Loucy (cell line): ENCODE data around the gene GALNT18.

Experiments
- H2AFZ ChIP-seq: fragments of 200-600 bp; sonication (generic); 2 replicates; pipeline ENCODE4 v1.6.0; 2016; ENCODE audit warnings: antibody characterized with exemption, mild to moderate bottlenecking, low read length, moderate library complexity
- H3F3A ChIP-seq: fragments of 200-600 bp; 2 replicates; pipeline ENCODE4 v1.6.0; 2016; ENCODE audit warnings: antibody characterized with exemption, low read depth, mild to moderate bottlenecking
- H3K27me3 ChIP-seq: fragments of 200-600 bp; sonication (generic); 2 replicates; pipeline ENCODE4 v1.6.1; 2014; ENCODE audit warnings: low read length, mild to moderate bottlenecking; ENCODE audit not compliant: insufficient read depth, poor library complexity, severe bottlenecking
- H3K36me3 ChIP-seq: fragments of 200-600 bp; sonication (generic); 2 replicates; pipeline ENCODE4 v1.6.1; 2016; ENCODE audit warnings: low read length; ENCODE audit not compliant: insufficient read depth
- H3K4me1 ChIP-seq: fragments of 200-600 bp; sonication (generic); 2 replicates; pipeline ENCODE4 v1.5.1; 2014; ENCODE audit warnings: low read length, mild to moderate bottlenecking; ENCODE audit not compliant: insufficient read depth, poor library complexity, severe bottlenecking
- H3K4me2 ChIP-seq: fragments of 200-600 bp; sonication (generic); 2 replicates; pipeline ENCODE4 v1.6.0; 2014; ENCODE audit warnings: antibody characterized with exemption, low read length, low read depth, mild to moderate bottlenecking; ENCODE audit not compliant: poor library complexity, severe bottlenecking
- H3K4me3 ChIP-seq: fragments of 200-600 bp; sonication (generic); 2 replicates; pipeline ENCODE4 v1.5.1; 2014; ENCODE audit warnings: low read length, mild to moderate bottlenecking, mixed read lengths; ENCODE audit not compliant: poor library complexity, severe bottlenecking
- H3K79me2 ChIP-seq: fragments of 200-600 bp; sonication (generic); 2 replicates; pipeline ENCODE4 v1.6.1; 2014; ENCODE audit warnings: low read length; ENCODE audit not compliant: insufficient read depth
- H3K9ac ChIP-seq: fragments of 200-600 bp; sonication (generic); 2 replicates; pipeline ENCODE4 v1.6.0; 2014; ENCODE audit warnings: mild to moderate bottlenecking, low read depth, low read length, moderate library complexity; ENCODE audit not compliant: poor library complexity, severe bottlenecking
- H3K9me2 ChIP-seq: fragments of 200-600 bp; sonication (generic); replicated peaks from 2 replicates; pipeline ENCODE4 v1.6.1; 2016; ENCODE audit warnings: low read depth, low read length, mixed read lengths
- H3K9me3 ChIP-seq: fragments of 200-600 bp; sonication (generic); 2 replicates; pipeline ENCODE4 v1.6.1; 2014; ENCODE audit warnings: mild to moderate bottlenecking, antibody characterized with exemption, low read length, low read depth; ENCODE audit not compliant: insufficient read depth
- H4K20me1 ChIP-seq: fragments of 200-600 bp; sonication (generic); 2 replicates; pipeline ENCODE4 v1.6.0; 2014; ENCODE audit warnings: antibody characterized with exemption, low read length, mild to moderate bottlenecking; ENCODE audit not compliant: insufficient read depth, poor library complexity, severe bottlenecking
- EZH2phosphoT487 ChIP-seq: fragments of 200-600 bp; IDR thresholded peaks from 2 replicates; pipeline ENCODE4 v1.6.1; 2018; ENCODE audit warnings: antibody characterized with exemption, mild to moderate bottlenecking, moderate library complexity, borderline replicate concordance
- TF ChIP-seq, protein P1 (sequence below): fragments of 200-600 bp; sonication (generic); conservative IDR thresholded peaks from 2 replicates; pipeline ENCODE4 v1.5.1; 2014; ENCODE audit warnings: mild to moderate bottlenecking, antibody characterized with exemption, low read length

Gene GALNT18

DNA sequence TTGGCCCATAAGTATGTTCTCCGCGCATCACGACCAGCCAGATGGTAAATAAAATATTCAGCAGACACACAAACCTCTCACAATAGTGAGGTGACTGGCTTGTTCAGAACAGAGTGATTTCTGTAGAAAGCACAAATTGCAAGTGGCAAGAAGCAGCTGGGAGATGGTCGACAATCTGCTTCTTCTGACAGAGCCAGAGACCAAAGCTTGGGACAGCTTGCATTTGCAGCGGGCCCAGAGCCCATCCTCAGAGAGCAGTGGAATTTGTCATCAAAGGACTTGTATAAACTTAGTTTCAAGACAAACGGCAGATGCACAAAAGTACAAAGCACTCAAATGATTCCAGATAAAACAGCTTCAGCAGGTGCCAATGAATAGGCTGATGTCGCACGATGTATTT, 7.6 kb upstream of the GALNT18 start:
- TF ChIP-seq, protein P1, sequence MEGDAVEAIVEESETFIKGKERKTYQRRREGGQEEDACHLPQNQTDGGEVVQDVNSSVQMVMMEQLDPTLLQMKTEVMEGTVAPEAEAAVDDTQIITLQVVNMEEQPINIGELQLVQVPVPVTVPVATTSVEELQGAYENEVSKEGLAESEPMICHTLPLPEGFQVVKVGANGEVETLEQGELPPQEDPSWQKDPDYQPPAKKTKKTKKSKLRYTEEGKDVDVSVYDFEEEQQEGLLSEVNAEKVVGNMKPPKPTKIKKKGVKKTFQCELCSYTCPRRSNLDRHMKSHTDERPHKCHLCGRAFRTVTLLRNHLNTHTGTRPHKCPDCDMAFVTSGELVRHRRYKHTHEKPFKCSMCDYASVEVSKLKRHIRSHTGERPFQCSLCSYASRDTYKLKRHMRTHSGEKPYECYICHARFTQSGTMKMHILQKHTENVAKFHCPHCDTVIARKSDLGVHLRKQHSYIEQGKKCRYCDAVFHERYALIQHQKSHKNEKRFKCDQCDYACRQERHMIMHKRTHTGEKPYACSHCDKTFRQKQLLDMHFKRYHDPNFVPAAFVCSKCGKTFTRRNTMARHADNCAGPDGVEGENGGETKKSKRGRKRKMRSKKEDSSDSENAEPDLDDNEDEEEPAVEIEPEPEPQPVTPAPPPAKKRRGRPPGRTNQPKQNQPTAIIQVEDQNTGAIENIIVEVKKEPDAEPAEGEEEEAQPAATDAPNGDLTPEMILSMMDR, result no peak
- TF ChIP-seq EZH2phosphoT487, result no peak
- H3K27me3 ChIP-seq, result no peaks in the 10 kb centered on the region
- H3K9me3 ChIP-seq, result no peaks in the 10 kb centered on the region
- H3F3A ChIP-seq, result no peaks in the 10 kb centered on the region
- no peaks in the 10 kb centered on the region for H3K36me3 ChIP-seq
- H3K79me2 ChIP-seq, result no peaks in the 10 kb centered on the region
- no peak overlapping the region for H2AFZ ChIP-seq
- no peaks in the 10 kb centered on the region for H3K9me2 ChIP-seq
- H3K9ac ChIP-seq, result no peak overlapping the region
- H4K20me1 ChIP-seq, result no peaks in the 10 kb centered on the region
- H3K4me2 ChIP-seq, result no peak overlapping the region
- peaks cover 4% of the 10 kb centered on the region for H3K4me1 ChIP-seq
- no peak overlapping the region for H3K4me3 ChIP-seq

DNA sequence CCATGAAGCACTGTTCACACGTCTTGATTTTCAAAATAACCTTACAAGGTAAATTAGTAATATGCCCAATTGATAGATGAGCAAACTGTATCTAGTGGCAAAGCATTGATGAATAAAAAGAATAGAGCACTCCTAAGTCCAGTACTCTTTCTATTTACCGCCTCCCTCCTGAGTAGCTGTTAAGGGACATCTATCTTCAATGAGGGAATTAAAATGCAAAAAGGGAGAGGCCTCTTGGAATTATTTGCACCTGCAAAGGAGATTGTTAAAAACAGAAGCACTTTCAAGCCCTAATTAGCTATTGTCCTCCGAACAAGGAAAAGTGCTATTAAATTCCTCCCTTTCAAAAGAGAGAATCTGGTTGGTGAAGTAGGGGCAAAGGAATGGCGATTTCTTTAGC, 6.8 kb upstream of the GALNT18 start:
- no peaks in the 10 kb centered on the region for H3K36me3 ChIP-seq
- no peaks in the 10 kb centered on the region for H4K20me1 ChIP-seq
- no peaks in the 10 kb centered on the region for H3K9me2 ChIP-seq
- H3K27me3 ChIP-seq, result no peaks in the 10 kb centered on the region
- H3K79me2 ChIP-seq, result no peaks in the 10 kb centered on the region
- no peaks in the 10 kb centered on the region for H3F3A ChIP-seq
- no peak overlapping the region for H2AFZ ChIP-seq
- no peaks in the 10 kb centered on the region for H3K9me3 ChIP-seq
- no peak for TF ChIP-seq EZH2phosphoT487
- no peak overlapping the region for H3K9ac ChIP-seq
- H3K4me3 ChIP-seq, result no peak overlapping the region
- H3K4me2 ChIP-seq, result no peak overlapping the region
- no peaks in the 10 kb centered on the region for H3K4me1 ChIP-seq

DNA sequence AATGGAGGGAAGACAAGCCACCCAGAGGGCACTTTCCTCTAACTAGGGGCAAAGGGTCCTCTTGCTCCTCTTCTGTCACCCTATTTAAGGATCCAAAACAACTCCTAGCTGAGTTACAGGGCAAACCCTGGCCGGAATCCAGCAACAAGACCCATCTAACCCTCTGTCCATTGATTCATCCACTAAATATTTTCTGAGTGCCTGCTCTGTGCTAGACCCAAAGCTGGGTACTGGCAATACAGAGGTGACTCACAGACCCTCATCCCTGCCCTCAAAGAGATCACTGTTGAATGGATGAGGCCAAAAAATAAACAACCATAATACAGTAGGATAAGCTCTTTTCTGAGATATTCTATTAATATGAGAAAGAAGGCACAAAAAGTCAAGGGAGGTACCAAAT, 4.3 kb upstream of the GALNT18 start:
- H3K4me1 ChIP-seq, result no peaks in the 10 kb centered on the region
- TF ChIP-seq, protein P1, result no peak

DNA sequence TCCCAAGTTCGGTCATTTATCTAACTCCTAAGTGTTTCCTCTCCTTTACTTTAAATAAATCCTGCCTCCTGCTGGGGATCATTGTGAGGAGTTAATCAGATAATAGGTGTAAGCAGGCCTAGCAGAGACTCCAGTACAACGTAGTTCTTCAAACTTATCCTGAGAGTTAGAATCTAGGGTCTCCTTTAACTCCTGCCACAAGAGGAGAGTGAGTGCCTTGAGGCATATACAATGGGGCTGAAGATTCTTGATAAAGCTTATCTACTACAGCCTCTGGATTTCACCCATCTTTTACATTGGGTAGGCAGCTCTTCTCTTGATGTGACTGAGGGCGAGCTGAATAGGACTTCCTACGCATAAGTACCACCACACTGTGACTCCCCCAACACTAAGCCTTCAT, 3.1 kb upstream of the GALNT18 start:
- no peaks in the 10 kb centered on the region for H4K20me1 ChIP-seq
- no peak overlapping the region for H3K4me3 ChIP-seq
- H3K79me2 ChIP-seq, result no peaks in the 10 kb centered on the region
- H3F3A ChIP-seq, result no peaks in the 10 kb centered on the region
- no peaks in the 10 kb centered on the region for H3K9me2 ChIP-seq
- TF ChIP-seq EZH2phosphoT487, result no peak
- TF ChIP-seq, protein P1, result no peak
- H3K27me3 ChIP-seq, result no peaks in the 10 kb centered on the region
- no peaks in the 10 kb centered on the region for H3K9me3 ChIP-seq
- no peak overlapping the region for H3K4me2 ChIP-seq
- H3K9ac ChIP-seq, result no peak overlapping the region
- no peaks in the 10 kb centered on the region for H3K4me1 ChIP-seq
- no peaks in the 10 kb centered on the region for H3K36me3 ChIP-seq
- no peak overlapping the region for H2AFZ ChIP-seq

More for the DNA sequence above, 4.3 kb upstream of the GALNT18 start:
- H3F3A ChIP-seq, result no peaks in the 10 kb centered on the region
- H3K9ac ChIP-seq, result no peak overlapping the region
- no peaks in the 10 kb centered on the region for H3K36me3 ChIP-seq
- no peaks in the 10 kb centered on the region for H3K9me2 ChIP-seq
- no peaks in the 10 kb centered on the region for H3K79me2 ChIP-seq
- H4K20me1 ChIP-seq, result no peaks in the 10 kb centered on the region
- no peak overlapping the region for H3K4me3 ChIP-seq
- no peak overlapping the region for H3K4me2 ChIP-seq
- H3K27me3 ChIP-seq, result no peaks in the 10 kb centered on the region
- H3K9me3 ChIP-seq, result no peaks in the 10 kb centered on the region
- H2AFZ ChIP-seq, result no peak overlapping the region
